HG03039 (cell line): Measurements from ENCODE around the gene TAB3.

Experiments
- ATAC-seq: cut with Tn5 transposase; IDR thresholded peaks from one replicate; pipeline ENCODE4 v1.9.1; 2021; ENCODE audit warnings: mild to moderate bottlenecking, moderate library complexity; ENCODE audit not compliant: unreplicated experiment

Gene TAB3, protein sequence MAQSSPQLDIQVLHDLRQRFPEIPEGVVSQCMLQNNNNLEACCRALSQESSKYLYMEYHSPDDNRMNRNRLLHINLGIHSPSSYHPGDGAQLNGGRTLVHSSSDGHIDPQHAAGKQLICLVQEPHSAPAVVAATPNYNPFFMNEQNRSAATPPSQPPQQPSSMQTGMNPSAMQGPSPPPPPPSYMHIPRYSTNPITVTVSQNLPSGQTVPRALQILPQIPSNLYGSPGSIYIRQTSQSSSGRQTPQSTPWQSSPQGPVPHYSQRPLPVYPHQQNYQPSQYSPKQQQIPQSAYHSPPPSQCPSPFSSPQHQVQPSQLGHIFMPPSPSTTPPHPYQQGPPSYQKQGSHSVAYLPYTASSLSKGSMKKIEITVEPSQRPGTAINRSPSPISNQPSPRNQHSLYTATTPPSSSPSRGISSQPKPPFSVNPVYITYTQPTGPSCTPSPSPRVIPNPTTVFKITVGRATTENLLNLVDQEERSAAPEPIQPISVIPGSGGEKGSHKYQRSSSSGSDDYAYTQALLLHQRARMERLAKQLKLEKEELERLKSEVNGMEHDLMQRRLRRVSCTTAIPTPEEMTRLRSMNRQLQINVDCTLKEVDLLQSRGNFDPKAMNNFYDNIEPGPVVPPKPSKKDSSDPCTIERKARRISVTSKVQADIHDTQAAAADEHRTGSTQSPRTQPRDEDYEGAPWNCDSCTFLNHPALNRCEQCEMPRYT

DNA sequence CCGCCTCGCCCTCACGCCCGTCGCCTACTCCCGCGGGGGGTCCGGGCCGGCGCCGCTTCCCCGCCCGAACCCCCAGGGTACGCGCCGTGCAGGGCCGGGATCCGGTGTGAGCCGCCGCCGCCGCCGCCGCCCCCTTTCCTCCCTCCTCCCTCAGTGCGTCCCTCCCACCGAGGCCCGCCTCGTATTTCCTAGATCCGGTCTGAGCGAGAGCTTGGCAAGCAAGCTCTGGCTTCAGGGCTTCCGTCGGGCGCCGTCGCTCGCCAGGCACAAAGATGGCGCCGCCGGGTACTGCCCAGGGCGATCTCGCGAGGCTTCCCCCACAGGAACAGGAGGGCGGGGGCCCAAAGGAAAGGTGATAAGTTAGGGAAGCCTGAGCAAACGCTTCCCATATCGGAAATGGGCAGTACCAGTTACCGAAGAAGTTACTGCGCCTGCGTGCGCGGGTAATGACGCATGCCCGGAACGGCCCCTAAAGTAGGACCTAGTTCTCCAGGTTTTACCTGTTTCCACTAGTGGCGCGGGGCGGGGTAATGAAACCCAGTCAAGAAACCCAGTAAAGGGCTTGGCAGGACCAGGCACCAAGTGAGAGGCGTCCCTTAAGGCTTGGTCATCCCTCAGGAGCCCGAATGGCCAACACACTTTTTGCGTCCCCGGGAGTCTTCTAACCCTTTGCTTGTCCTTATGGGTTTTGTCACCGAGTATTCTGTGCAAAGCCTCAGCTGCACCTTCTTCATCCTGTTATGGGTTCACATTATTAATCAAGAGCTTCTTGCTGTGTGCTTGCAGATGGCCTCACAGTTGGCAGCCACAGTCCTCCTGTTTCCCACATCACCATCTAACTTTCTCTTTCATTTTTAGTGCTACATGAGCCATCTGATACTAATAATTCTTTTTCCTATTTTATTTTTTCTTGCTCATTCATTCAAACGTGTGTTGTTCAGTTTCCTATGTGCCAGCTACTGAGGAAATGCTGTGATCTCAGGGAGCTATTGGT is at the start of gene TAB3:
Gene TAB3 (minus strand): TSS at position 108 of the 994 bp plus-strand sequence. CDS start 29,666 bp downstream, outside the sequence.
- peak; percentile 94 for ATAC-seq

DNA sequence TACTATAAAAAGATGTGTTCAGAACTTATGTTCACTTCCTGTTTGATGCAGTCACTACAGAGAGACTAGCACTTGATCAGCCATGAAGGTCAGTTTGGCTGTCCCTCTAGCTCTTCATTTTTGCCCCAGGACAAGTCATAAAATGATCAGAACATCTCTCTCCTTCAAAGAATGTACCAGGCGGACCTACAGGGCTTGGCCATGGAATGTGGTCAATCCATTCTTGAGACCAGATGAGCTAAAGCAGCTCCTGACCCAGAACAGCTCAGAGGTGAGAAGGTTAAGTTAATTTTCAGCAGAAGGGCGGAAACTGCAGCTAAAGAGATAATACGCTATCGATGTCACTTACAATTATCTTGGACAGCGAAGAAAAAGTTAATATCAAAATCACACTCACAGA is 49.2 kb upstream of the TAB3 start:
- ATAC-seq: no peak

DNA sequence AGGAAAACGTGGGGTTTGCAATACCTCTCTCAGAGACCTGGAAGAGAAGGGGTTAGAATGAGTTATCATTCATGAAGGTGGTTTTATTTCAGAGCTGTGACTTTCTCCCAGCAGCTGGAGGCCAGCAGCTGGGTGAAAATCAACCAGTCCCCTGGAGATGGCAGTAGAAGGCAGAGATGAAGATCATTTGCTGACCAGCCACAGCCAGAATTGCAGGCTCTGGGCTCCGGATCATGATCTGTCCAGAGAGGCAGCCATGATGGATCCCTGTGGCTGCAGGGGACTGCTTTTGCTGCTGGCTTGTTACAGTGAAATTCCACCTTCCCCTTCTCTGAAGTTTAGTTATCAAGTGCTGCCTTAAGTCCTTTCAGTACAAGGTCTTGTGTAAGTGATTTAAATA is 46.9 kb upstream of the TAB3 start:
- no peak for ATAC-seq

DNA sequence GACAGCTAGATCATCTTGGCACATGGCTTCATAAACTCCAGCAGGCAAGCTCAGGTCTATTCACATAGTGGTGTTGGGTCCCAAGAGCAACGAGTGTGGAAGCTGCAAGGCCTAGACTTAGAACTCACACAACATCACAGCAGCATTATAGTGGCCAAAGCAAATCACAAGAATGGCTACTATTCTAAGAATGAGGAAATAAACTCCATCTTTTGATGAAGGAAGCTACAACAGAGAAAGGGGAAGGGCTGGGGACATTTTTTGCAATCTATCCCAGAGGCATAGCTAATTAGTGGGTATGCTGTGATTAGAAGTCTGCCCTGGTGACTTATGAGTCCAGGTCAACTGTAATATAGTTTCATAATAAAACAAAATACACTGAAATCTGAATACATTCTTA is 42.9 kb upstream of the TAB3 start:
- ATAC-seq: no peak

DNA sequence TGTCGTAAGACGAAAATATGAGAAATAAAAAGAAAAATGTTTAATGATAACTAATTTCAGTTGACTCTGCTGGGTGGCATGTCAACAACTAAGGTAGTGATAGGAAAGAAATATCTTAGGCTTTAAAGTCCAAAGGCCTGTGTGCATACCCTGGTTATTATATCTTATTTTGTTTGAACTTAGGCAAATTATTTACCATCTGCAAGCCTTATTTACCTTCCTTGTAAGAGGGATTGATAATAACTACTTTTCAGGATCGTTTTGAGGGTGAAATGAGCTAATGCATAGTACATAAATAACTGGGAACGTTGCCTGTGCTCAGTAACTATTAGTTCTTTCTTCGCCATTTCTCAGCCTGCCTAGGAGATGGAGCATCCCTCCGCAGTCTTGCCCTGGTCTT is 41.6 kb upstream of the TAB3 start:
- ATAC-seq: no peak

DNA sequence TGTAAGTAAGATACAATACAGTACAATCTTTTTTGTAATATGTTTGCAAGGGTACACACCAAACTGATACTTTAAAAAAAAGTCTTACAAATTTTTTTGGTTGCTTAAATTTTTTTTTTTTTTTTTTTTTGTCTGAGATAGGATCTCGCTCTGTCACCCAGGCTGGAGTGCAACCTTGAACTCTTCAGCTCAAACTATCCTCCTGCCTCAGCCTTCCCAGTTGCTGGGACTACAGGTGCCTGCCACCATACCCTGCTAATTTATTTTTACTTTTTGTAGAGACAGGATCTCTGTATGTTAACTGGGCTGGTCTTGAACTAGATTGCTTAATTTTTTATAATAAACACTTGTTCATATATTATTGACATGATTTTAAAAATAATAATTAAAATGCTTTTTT is 41.1 kb upstream of the TAB3 start:
- ATAC-seq: no peak

DNA sequence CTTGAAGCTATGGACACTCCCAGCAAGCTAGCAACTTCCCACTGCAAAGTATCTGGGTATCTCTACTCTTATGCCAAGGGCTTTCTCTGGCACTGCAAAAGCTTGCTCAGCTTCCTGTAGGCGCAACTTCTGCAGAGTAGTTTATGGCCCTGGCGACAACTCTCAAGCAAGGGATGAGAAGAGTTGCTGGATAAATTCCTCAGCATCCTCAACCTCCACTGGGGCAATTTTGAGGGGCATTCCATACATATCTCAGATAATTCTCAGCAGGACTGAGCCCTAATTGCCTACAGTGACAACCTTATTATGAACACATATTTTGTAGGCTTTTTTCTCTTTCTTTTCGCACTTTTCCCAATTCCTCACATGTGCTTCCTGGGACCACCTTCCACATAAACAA is 31.2 kb upstream of the TAB3 start:
- ATAC-seq: no peak

DNA sequence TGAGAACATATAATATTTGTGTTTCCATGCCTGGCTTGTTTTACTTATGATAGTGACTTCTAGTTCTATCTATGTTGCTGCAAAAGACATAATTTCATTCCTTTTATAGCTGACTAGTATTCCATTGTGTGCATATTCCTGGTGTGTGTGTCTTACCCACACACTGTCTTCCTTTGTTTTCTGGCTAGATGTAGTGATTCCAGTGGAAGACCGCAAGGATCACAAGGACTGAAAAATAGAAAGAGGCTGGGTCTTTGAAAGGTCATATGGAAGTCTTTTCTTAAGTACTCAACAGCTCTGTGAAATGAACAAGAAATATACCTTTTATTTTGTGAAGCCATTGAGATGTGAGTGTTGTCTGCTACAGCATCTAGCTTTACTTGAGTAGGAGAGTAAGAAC is 29.4 kb upstream of the TAB3 start:
- no peak for ATAC-seq

DNA sequence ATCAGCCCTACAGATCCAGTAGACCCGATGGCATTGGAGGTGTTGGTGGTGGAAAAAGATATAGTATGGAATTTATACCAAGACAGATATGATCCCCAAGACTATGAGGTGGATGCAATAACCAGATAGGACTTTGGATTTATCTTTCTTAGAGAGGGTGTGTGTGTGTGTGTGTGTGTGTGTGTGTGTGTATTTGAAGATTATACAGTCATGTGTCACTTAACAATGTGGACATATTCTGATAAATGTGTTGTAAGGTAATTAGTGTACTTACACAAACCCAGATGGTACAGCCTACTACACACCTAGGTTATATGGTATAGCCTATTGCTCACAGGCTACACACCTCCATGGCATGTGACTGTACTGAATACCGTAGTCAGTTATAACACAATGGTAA is 24.4 kb upstream of the TAB3 start:
- ATAC-seq: no peak

DNA sequence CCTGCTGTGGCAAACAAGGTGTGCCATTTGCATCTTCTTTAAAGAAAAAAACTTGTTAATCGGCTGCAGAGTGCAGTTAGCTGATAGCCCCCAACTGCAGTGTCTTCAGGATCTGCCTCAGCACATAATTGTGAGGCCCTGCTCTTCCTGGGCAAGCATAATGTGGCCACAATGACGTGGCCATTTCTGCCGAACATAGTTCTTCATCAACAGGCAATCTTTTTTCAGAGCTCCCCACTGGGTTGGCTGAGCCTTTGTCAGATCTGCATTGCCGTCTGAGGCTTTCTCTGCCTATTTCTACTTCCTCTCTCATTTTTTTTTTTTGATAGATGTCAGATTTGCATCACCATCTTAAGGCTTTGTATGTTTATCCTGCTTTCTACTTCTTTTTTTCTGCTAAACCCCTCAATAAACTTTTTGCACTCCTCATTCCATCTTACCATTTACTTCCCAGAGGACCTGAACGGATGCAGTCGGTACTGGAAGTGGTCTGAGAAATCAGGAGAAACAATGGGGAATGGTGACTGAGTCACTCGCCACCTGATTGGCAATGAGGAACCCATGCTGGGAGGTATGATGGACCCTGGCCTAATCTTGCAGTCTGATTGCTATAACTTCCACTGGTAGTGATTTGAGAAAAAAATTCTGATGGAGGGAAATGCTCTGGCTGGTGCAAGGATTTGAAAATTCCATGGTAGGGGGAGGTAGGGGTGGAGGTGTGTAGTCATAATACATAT is 21.2 kb upstream of the TAB3 start:
- ATAC-seq: no peak

DNA sequence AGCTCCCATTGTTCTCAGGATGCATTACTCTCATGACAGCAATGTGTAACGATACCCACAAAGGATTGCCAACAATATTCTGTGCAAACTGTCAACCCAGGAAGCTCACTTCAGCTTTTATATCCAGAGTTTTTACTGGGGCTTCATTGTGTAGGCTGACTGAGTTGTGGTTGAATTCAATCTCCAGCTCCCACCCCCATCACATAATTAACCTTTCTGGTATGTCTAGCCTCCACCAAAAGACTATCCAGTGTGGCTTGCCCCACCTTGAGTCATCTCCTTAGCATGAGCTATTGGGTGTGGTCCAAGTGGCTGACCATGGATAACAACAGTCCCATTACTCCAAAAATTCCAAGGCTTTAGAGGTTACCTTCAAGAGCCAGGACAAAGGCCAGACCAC is 17.7 kb upstream of the TAB3 start:
- no peak for ATAC-seq

DNA sequence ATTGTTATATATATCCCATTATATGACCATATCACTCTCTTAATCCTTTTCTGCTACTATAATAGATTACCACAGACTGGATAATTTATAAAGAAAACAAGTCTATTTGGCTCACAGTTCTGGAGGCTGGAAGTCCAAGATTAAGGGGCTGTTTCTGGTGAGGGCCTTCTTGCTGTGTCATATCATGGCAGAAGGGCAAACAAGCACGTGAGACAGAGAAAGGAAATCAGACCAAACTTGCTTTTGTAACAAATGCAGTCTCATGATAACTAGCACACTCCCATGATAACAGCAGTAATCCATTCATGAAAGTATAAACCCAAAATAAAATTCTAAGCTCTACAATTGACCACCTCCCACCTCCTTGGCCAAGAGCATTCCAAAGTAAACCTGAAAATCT is 16.3 kb upstream of the TAB3 start:
- ATAC-seq: no peak

DNA sequence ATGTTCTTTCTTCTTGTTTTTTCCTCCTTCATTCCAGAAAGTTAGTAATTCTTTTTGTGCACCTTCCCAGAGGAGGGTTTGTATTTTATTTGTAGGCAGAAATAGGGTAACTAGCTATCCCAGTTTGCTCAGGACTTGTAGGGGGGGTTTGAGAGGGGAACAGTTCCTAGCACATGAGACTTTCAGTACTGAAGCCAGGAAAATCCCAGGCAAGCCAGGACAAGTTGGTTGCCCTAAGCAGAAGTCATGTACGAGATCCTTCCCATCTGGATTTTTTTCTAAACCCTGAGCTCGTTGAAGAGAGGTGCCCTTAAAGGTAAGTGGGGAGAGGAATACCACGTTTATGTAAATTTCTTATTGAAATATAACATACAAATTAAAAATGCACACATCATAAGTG is 15.6 kb upstream of the TAB3 start:
- no peak for ATAC-seq

DNA sequence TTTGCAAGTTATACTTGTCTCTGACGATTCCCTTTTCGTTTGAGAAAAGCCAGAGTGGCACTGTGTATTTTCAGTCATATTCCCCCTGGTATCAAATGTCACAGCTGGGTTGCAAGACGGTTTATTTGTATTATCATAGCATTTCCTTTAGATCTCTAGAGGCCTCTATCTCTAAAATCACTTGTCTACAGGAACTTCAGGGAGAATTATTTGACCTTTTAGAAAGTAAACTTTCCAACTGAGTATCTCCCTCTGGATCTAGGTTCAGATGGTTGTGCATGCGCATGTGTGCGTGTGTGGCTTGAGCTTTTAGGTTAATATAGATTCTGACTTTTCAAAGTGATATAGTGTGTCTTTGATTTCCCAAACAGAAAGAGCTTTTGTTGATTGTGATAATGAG is 15.1 kb upstream of the TAB3 start:
- ATAC-seq: no peak

DNA sequence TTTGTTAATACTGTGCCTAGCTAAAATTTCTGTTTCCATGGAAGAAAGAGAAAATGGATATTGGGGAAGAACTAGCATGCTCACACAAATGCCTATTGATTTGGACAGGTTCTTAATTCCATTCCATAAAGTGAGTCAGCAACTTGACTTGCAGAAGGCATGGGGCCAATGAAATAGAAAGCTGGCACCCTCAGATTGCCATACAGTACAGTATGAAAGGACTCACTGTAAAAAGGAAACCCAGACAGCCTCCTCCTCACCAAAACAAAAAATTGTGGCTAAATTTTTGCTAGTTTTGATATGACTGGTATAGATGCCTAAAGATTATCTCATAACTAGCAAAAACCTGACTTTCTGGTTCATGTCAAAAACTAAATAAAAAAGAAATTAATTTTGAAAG is 11.2 kb upstream of the TAB3 start:
- ATAC-seq: no peak

DNA sequence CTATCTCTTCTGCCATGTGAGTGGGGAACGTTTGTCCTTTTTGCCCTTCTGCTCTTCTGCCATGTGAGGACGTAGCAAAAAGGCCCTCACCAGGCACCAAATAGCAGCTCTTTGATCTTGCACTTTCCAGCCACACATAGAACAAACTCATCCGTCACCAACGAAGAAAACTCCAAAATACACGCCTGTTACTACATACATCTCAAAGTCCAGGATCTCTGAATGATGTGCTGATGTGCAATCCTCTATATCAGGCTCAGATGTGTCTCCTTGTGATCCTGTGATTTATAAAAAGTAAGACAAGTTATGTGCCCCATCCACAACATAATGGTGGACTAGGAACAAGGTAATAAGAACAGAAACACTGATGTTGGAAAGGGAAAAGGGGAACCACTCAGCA is 9.8 kb upstream of the TAB3 start:
- no peak for ATAC-seq

DNA sequence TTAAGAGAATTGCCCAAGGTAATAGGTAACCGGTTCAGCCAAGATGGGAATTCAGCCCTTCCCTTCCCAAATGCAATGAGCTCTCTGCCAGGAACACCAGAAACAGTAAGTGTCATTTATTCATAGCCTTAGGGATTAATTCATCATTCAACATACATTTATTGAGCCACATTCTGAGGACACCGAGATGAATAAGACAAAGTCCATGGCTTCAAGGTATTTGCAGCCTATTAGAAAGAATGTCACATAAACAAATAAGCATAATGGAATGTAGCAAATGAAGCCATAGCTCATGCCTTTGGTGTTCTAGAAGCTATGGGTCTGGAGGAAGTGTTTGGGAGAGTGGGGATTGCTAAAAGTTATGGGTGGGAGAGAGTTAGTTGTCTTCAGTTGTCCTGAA is 6.3 kb upstream of the TAB3 start:
- no peak for ATAC-seq

DNA sequence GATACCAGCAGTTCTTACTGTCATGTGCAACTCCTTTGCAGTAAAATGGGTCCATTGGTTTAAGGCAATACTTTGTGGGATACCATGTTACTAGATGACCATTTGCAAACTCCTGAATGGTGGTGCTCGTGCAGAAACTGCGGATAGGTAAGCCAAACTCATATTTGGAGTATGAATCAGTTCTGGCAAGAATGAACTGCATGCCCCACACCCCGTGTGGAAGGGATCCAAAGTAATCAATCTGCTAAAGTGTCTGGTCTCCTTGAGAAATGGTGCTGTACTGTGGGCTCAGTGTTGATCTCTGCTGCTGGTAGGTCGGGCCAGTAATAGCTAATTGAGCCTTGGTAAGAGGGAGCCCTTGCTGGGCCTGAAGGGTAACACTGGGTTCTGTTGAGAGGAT is 4.2 kb upstream of the TAB3 start:
- ATAC-seq: no peak

DNA sequence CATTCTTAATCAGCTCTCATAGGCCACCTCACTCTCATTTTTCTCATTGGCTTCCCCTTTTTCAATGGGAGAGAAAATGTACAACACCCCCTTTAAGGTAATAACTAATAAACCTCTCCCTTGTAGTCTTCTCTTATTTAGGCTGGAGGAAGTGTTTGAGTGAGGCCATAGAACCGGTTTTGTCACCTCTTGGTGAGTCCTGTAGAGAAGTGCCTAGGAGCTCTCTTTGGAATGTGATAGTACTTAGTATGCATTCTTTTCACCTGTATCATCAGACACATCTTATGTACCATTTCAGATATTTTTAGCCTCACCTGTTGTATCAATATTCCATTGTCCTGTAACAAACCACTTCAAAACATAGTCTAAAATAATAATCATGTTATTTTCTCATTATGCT is 3.5 kb upstream of the TAB3 start:
- ATAC-seq: no peak

DNA sequence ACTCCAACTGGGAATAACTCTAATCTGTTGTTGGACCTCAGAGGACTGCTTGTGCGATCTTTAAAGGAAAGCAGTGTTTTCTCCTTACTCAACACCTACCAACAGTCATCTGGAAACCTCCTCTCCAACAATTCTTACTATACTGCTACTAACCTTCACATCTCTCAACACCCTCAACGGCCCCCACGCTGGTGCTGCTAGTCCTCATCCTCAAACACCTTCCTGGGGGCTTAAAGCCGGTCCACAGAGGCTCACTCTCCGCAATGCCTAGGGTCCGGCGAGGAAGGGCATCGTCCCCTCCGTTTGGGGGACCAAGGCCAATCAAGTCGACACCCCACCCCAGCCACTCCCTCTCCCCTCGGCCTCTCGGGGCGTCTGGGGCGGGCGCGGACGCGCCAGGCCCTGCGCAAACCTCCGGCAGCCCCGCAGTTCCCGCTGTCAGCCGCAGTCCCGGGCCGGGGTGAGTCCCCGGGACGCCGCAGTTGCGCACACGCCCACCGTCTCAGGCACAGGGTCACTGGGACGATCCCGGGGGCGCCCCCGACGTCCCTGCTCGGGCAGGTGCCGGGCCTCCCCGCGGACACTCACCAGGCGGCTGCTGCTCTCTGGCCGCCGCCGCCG is 418 bp downstream of the TAB3 start:
- ATAC-seq: peak; percentile 28
